GM12872 (cell line): ENCODE measurements around the gene CYP4X1.

ENCODE experiments used
- CTCF ChIP-seq: IDR thresholded peaks from 3 replicates; pipeline ENCODE4 v1.5.1; 2011; ENCODE audit warnings: low read depth, mild to moderate bottlenecking, low read length, moderate library complexity; ENCODE audit not compliant: insufficient read depth

The CYP4X1 gene

GRCh38 chr1:47003896-47004403, 19.5 kb upstream of the CYP4X1 start:
- no peak for TF ChIP-seq CTCF

- no peak for TF ChIP-seq CTCF
Measured at GRCh38 chr1:47013293-47013692, 10.2 kb upstream of the CYP4X1 start.

- no peak for TF ChIP-seq CTCF
Measured at GRCh38 chr1:47021070-47021469, 2.4 kb upstream of the CYP4X1 start.

- TF ChIP-seq CTCF, result no peak
Measured at GRCh38 chr1:47024141-47024801, 802 bp downstream of the CYP4X1 start.

GRCh38 chr1:47030170-47030805, 6.8 kb downstream of the CYP4X1 start:
- no peak for TF ChIP-seq CTCF

- no peak for TF ChIP-seq CTCF
Measured at GRCh38 chr1:47031059-47031458, 7.6 kb downstream of the CYP4X1 start.

- no peak for TF ChIP-seq CTCF
Measured at GRCh38 chr1:47031585-47031984, 8.1 kb downstream of the CYP4X1 start.
